Left lobe of liver (tissue), 2 donors: ENCODE results near the gene RNF126. TPM values are rescaled to one million over a fixed set of nuclear protein-coding genes. Genes with fewer than 3 reads are reported as not detected.
"Not testable (repeated sequence)": the region's sequence is repeated elsewhere in the genome, so short reads cannot be mapped to it uniquely, and the experiment has no call there.

Experiments used
- ATAC-seq: fragments of 200-7000 bp; cut with Tn5 transposase; one replicate; pipeline ENCODE4 v1.9.1; 2020; ENCODE audit warnings: mild to moderate bottlenecking, moderate library complexity
- DNase-seq: peaks from one replicate; pipeline ENCODE4 v3.0.0-alpha.2; 2020; ENCODE audit warnings: low spot score
- total RNA-seq: library from RNA; stranded (reverse); gene quantifications from one replicate; pipeline ENCODE4 v1.2.1, GENCODE V29; 2021
- donor health status: DM: no; HTN: no; CAD: no; lungs with moderate emphysema.
- donor health status: DM: no; HTN: yes; CAD: no.

The RNF126 gene
- 22.2 TPM for total RNA-seq

GRCh38 chr19:662962-663681 is at the start of gene RNF126:
TSS of gene RNF126 (minus strand) at chr19:663214. CDS start at chr19:663121, 93 bp downstream.
- DNase-seq, result peak; percentile 94
- peak; percentile 76 for ATAC-seq

GRCh38 chr19:711254-711653 is 48.2 kb upstream of the RNF126 start:
- ATAC-seq, result no peak
- DNase-seq, result no peak

- DNase-seq, result no peak
- no peak for ATAC-seq
Measured at GRCh38 chr19:710767-711166, 47.8 kb upstream of the RNF126 start.

- ATAC-seq (peak; percentile 7), DNase-seq (no peak)
Measured at GRCh38 chr19:709965-710571, 47.1 kb upstream of the RNF126 start.

- no peak for DNase-seq
- ATAC-seq, result no peak
Measured at GRCh38 chr19:709196-709964, 46.4 kb upstream of the RNF126 start.

GRCh38 chr19:708154-709143 is 45.4 kb upstream of the RNF126 start, which contains the start of gene PALM:
TSS of gene PALM (plus strand) at chr19:708935. CDS start at chr19:709147, 212 bp downstream.
- ATAC-seq, result no peak

GRCh38 chr19:704447-704741 is 41.4 kb upstream of the RNF126 start:
- ATAC-seq (no peak), DNase-seq (no peak)

More at GRCh38 chr19:708154-709143, 45.4 kb upstream of the RNF126 start, which contains the start of gene PALM:
- no peak for DNase-seq

GRCh38 chr19:703651-704446 is 40.8 kb upstream of the RNF126 start:
- peak; percentile 78 for ATAC-seq
- peak; percentile 67 for DNase-seq

GRCh38 chr19:703329-703650 is 40.3 kb upstream of the RNF126 start:
- DNase-seq, result no peak
- ATAC-seq, result no peak

- not testable (repeated sequence) for DNase-seq, ATAC-seq
Measured at GRCh38 chr19:702847-703246, 39.8 kb upstream of the RNF126 start.

GRCh38 chr19:699885-700284 is 36.9 kb upstream of the RNF126 start:
- not testable (repeated sequence) for ATAC-seq, DNase-seq

GRCh38 chr19:698529-698928 is 35.5 kb upstream of the RNF126 start:
- ATAC-seq, result not testable (repeated sequence)

GRCh38 chr19:695352-695949 is 32.4 kb upstream of the RNF126 start, which contains the start of gene PRSS57:
TSS of gene PRSS57 (minus strand) at chr19:695452. CDS start at chr19:695430, 22 bp downstream.
- no peak for ATAC-seq

More at GRCh38 chr19:698529-698928, 35.5 kb upstream of the RNF126 start:
- not testable (repeated sequence) for DNase-seq

GRCh38 chr19:694481-695351 is 31.7 kb upstream of the RNF126 start:
- no peak for ATAC-seq
- DNase-seq, result no peak

More at GRCh38 chr19:695352-695949, 32.4 kb upstream of the RNF126 start, which contains the start of gene PRSS57:
- no peak for DNase-seq

- no peak for ATAC-seq
- no peak for DNase-seq
Measured at GRCh38 chr19:690203-690602, 27.2 kb upstream of the RNF126 start.

- ATAC-seq (no peak), DNase-seq (no peak)
Measured at GRCh38 chr19:688992-689391, 26.0 kb upstream of the RNF126 start.

- ATAC-seq (no peak), DNase-seq (no peak)
Measured at GRCh38 chr19:688214-688613, 25.2 kb upstream of the RNF126 start.

GRCh38 chr19:687569-688166 is 24.7 kb upstream of the RNF126 start:
- ATAC-seq, result no peak

More at GRCh38 chr19:687569-688166, 24.7 kb upstream of the RNF126 start:
- DNase-seq, result no peak
